RWPE1 (cell line): ENCODE results near the gene PLEKHA4.

Source experiments
- CTCF ChIA-PET: fragments of 350-600 bp; sonication (Branson Sonifier 250); formaldehyde crosslinking; extraction: SDS; loops from one replicate; lab custom pipeline; 2021; lab: Yijun Ruan, JAX
- POLR2A ChIA-PET: fragments of 400-600 bp; formaldehyde crosslinking; extraction: SDS; loops from one replicate; lab custom pipeline; 2020; ENCODE audit warnings: antibody characterized with exemption; ENCODE audit not compliant: low non-redundant PET; lab: Yijun Ruan, JAX
- DNase-seq: peaks from one replicate; pipeline ENCODE4 v3.0.0; 2012; ENCODE audit warnings: low spot score
- H3K27ac ChIP-seq: fragments of 450-650 bp; 2 replicates; pipeline ENCODE4 v1.5.1; 2017
- TF ChIP-seq, protein P1 (sequence below): fragments of 450-650 bp; conservative IDR thresholded peaks from 2 replicates; pipeline ENCODE4 v1.5.1; 2017; ENCODE audit warnings: low read depth, mild to moderate bottlenecking

Gene PLEKHA4

DNA sequence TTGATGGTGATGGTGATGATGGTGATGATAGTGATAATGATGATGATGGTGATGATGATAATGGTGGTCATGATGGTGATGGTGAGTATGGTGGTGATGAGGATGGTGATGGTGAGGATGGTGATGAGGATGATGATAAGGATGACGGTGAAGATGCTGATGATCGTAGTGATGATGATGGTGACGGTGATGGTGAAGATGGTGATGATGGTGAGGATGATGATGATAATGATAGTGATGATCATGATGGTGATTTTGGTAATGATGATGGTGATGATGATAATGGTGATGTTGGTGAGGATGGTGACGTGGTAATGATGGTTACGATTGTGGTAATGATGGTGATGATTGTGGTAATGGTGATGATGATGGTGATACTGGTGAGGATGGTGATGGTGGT, 46.8 kb downstream of the PLEKHA4 start:
- TF ChIP-seq, protein P1, sequence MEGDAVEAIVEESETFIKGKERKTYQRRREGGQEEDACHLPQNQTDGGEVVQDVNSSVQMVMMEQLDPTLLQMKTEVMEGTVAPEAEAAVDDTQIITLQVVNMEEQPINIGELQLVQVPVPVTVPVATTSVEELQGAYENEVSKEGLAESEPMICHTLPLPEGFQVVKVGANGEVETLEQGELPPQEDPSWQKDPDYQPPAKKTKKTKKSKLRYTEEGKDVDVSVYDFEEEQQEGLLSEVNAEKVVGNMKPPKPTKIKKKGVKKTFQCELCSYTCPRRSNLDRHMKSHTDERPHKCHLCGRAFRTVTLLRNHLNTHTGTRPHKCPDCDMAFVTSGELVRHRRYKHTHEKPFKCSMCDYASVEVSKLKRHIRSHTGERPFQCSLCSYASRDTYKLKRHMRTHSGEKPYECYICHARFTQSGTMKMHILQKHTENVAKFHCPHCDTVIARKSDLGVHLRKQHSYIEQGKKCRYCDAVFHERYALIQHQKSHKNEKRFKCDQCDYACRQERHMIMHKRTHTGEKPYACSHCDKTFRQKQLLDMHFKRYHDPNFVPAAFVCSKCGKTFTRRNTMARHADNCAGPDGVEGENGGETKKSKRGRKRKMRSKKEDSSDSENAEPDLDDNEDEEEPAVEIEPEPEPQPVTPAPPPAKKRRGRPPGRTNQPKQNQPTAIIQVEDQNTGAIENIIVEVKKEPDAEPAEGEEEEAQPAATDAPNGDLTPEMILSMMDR = no peak
- no peak for DNase-seq
- CTCF ChIA-PET = no interaction called here
- POLR2A ChIA-PET = no interaction called here
- H3K27ac ChIP-seq = no peak overlapping the region

- POLR2A ChIA-PET = no interaction called here
- peak; percentile 74 for DNase-seq
- peak overlapping the region; percentile 91 for H3K27ac ChIP-seq
- CTCF ChIA-PET = interaction anchor here (0.6 kb wide), 2 partner anchors 8 to 438 kb away, joined by 3 read pairs; partner anchors contain the start of gene BCAT2
- TF ChIP-seq, protein P1 = no peak
Observed at GRCh38 chr19:48819366-48819816, 49.0 kb downstream of the PLEKHA4 start.

- peak overlapping the region; percentile 91 for H3K27ac ChIP-seq
- DNase-seq = no peak
- TF ChIP-seq, protein P1 = no peak
- CTCF ChIA-PET = interaction anchor here (0.5 kb wide), 1 partner anchor 20 kb away, joined by 3 read pairs; no protein-coding TSS in a partner anchor
- POLR2A ChIA-PET = interaction anchor here (0.7 kb wide), 1 partner anchor 10 kb away, joined by 5 read pairs; no protein-coding TSS in a partner anchor
Observed at GRCh38 chr19:48818234-48818820, 50.1 kb downstream of the PLEKHA4 start.

DNA sequence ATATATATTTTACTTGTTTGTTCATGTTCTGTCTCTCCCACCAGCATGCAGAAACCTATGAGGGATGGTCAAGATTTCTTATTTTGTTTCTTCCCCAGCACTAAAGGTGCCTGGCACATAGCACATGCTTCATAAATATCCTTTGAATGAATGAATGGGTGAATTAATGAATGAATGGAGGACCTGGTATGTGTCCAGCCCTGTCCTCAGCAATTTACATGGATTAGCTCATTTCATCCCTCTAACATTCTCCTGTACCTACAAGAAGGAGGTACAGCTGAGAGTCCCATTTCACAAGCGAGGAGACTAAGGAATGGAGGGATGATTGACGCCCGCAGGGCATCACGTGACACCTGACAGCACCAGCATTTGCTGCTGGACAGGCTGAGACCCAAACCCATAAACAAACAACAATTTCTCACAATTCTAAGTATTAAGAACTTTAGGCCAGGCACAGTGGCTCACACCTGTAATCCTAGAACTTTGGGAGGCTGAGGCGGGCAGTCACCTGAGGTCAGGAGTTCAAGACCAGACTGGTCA, 50.8 kb downstream of the PLEKHA4 start:
- ChIA-PET POLR2A (interaction anchor here (0.7 kb wide), 1 partner anchor 9 kb away, joined by 5 read pairs; no protein-coding TSS in a partner anchor), CTCF (no interaction called here)
- H3K27ac ChIP-seq = peak overlapping the region; percentile 91
- TF ChIP-seq, protein P1 = no peak
- no peak for DNase-seq

DNA sequence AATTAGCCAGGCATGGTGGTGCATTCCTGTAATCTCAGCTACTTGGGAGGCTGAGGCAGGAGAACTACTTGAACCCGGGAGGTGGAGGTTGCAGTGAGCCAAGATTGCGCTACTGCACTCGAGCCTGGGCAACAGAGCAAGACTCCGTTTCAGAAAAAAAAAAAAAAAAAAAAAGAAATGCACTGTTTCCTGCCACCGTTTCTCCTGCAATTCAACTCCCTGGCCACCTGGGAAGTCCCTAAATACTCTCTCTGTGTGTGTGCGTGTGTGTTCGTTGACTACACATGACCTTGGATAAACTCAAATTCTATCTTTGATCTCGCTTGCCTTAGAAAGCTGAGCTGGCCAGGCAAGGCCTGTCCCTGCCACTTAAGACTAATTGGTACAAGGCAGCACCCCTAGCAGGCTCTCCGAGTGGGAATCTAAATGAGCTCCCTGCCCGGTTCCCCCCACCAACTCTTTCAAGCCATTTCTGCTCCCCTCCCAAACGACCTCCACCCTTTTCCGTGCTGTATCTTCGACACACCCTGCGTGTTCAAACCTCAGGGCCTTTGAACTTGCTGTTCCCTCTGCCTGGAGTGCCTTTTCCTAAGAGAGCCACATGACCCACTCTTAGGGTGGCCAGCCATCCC, 52.4 kb downstream of the PLEKHA4 start:
- H3K27ac ChIP-seq = peak overlapping the region; percentile 89
- DNase-seq = no peak
- TF ChIP-seq, protein P1 = no peak
- ChIA-PET CTCF (interaction anchor here (0.6 kb wide), 2 partner anchors 555 to 941 kb away, joined by 3 to 7 read pairs; no protein-coding TSS in a partner anchor), POLR2A (no interaction called here)

DNA sequence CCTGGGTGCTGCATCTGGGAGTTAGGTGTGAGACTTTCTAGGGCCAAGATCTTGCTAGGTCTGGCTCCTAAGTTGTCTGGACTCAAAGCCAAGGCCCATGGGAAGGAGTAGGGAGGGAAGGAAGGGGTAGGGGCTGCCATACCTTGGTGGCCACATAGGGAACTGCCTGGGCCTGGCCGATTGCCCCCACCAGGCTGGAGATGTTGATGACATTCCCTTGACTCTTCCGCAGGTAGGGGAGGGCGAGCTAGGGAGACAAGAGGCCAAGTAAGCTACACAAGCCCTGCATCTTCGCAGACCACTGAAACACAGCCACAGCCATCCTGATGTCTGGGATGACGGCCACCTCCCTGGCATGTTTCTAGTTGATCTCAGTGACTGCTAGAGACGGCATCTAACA, 53.5 kb downstream of the PLEKHA4 start:
- ChIA-PET POLR2A (no interaction called here), CTCF (interaction anchor here (0.6 to 0.7 kb wide), 2 partner anchors 28 to 171 kb away, joined by 3 to 4 read pairs; no protein-coding TSS in a partner anchor)
- DNase-seq = no peak
- peak overlapping the region; percentile 89 for H3K27ac ChIP-seq
- TF ChIP-seq, protein P1 = no peak
